K562 (cell line): ENCODE data around the gene MPND. TPM values are rescaled to one million over a fixed set of nuclear protein-coding genes. Genes with fewer than 3 reads are reported as not detected.
A peak's percentile ranks its signal among the peaks of the same experiment; 100 is the strongest.

Source experiments
- ATAC-seq: fragments of 200-7000 bp; cut with Tn5 transposase; 3 replicates; pipeline ENCODE4 v1.9.1; 2020; ENCODE audit warnings: moderate library complexity
- BruUV-seq: library from RNA; stranded (reverse); fragments of 400-500 nt; replicated peaks from 2 replicates; lab custom pipeline; 2021; lab: Mats Ljungman, UMichigan
- CTCF ChIA-PET: fragments of 300-600 bp; formaldehyde crosslinking; extraction: SDS; loops from one replicate; lab custom pipeline; 2021; ENCODE audit warnings: low intra/inter-chr PET ratio; lab: Yijun Ruan, JAX
- POLR2A ChIA-PET: fragments of 300-600, 350-650 bp; sonication (Branson Sonifier 250); formaldehyde crosslinking; extraction: SDS; loops from one replicate; lab custom pipeline; 2021; ENCODE audit warnings: antibody characterized with exemption, inconsistent platforms; lab: Yijun Ruan, JAX
- DNase-seq, 4 experiments: peaks; one replicate each; pipeline versions ENCODE4 v3.0.0 to v3.0.0-alpha.2; 2011 to 2018; ENCODE audit warnings: low spot score in 3 of 4, mixed read lengths in 3 of 4; ENCODE audit errors: extremely low read depth in 1 of 4
- FAIRE-seq: peaks from 2 replicates; lab custom pipeline; 2011; peaks lifted over from hg19 to GRCh38; lab: Jason Lieb, UNC
- H2AFZ ChIP-seq: 2 replicates; pipeline ENCODE4 v1.6.0; 2011; ENCODE audit warnings: low read depth, low read length, control low read depth, inconsistent platforms
- H3K27ac ChIP-seq: fragments of 200-600 bp; 3 replicates; pipeline ENCODE4 v1.8.0; 2011; ENCODE audit warnings: low read depth, mild to moderate bottlenecking, control low read depth, inconsistent platforms, low read length, moderate library complexity, mixed read lengths; ENCODE audit errors: extremely low read depth
- H3K27me3 ChIP-seq, 2 experiments: fragments of 300-600 bp in 1 of 2; 2 replicates in 1 of 2; 3 replicates in 1 of 2; pipeline versions ENCODE4 v1.6.0 to v1.8.0; 2011; ENCODE audit warnings: inconsistent platforms in 2 of 2, low read length in 2 of 2, mild to moderate bottlenecking in 1 of 2, mixed read lengths in 1 of 2, moderate library complexity in 1 of 2; ENCODE audit not compliant: control insufficient read depth in 2 of 2, insufficient read depth in 2 of 2
- H3K36me3 ChIP-seq: fragments of 300-600 bp; 3 replicates; pipeline ENCODE4 v1.8.0; 2011; ENCODE audit warnings: mild to moderate bottlenecking, low read length, inconsistent platforms; ENCODE audit not compliant: control insufficient read depth, insufficient read depth
- H3K4me1 ChIP-seq, 2 experiments: fragments of 200-600 bp in 1 of 2; replicated peaks in 1 of 2; 2 replicates in 1 of 2; 3 replicates in 1 of 2; pipeline versions ENCODE4 v1.5.1 to v1.8.0; 2011; ENCODE audit warnings: inconsistent platforms in 2 of 2, low read length in 2 of 2, mild to moderate bottlenecking in 1 of 2, mixed read lengths in 1 of 2, moderate library complexity in 1 of 2; ENCODE audit not compliant: control insufficient read depth in 2 of 2, insufficient read depth in 2 of 2
- H3K4me2 ChIP-seq: 2 replicates; pipeline ENCODE4 v1.6.1; 2011; ENCODE audit warnings: low read length, control low read depth, inconsistent platforms, mixed read lengths; ENCODE audit not compliant: insufficient read depth
- H3K4me3 ChIP-seq: fragments of 200-600 bp; sonication (generic), shearing (Covaris generic); 2 replicates; pipeline ENCODE4 v1.5.1; 2016; ENCODE audit warnings: control low read depth, inconsistent platforms
- H3K79me2 ChIP-seq: fragments of 200-600 bp; 3 replicates; pipeline ENCODE4 v1.8.0; 2011; ENCODE audit warnings: low read length, inconsistent platforms; ENCODE audit not compliant: control insufficient read depth, insufficient read depth
- H3K9ac ChIP-seq, 2 experiments: 2 replicates each; pipeline versions ENCODE4 v1.6.0 to v1.6.1; 2011; ENCODE audit warnings: low read depth in 2 of 2, low read length in 2 of 2, control low read depth in 1 of 2, inconsistent platforms in 1 of 2, mild to moderate bottlenecking in 1 of 2, mixed read lengths in 1 of 2; ENCODE audit not compliant: insufficient read depth in 1 of 2
- H3K9me1 ChIP-seq: one replicate; pipeline ENCODE4 v1.6.0; 2011; ENCODE audit warnings: inconsistent platforms, mild to moderate bottlenecking, low read length, moderate library complexity; ENCODE audit not compliant: control insufficient read depth, insufficient read depth
- H3K9me3 ChIP-seq: replicated peaks from 2 replicates; pipeline ENCODE4 v1.5.1; 2011; ENCODE audit warnings: low read depth, low read length, inconsistent platforms; ENCODE audit not compliant: control insufficient read depth, insufficient read depth
- H4K20me1 ChIP-seq: replicated peaks from 2 replicates; pipeline ENCODE4 v1.6.1; 2011; ENCODE audit warnings: low read length, inconsistent platforms, mixed read lengths; ENCODE audit not compliant: control insufficient read depth, insufficient read depth
- DPF2 ChIP-seq: fragments of 450-650 bp; IDR thresholded peaks from 2 replicates; pipeline ENCODE4 v1.6.1; 2016
- EGR1 ChIP-seq: fragments of 450-650 bp; conservative IDR thresholded peaks from 2 replicates; pipeline ENCODE4 v1.6.1; 2017; ENCODE audit warnings: mild to moderate bottlenecking
- FOS ChIP-seq: IDR thresholded peaks from 3 replicates; pipeline ENCODE4 v1.6.1; 2011; ENCODE audit not compliant: insufficient read length; ENCODE audit errors: extremely low read depth
- FOXK1 ChIP-seq: sonication (generic); formaldehyde crosslinking; IDR thresholded peaks from 2 replicates; pipeline ENCODE4 v1.8.0; 2022; ENCODE audit warnings: missing genetic modification reagents, mild to moderate bottlenecking, borderline replicate concordance
- HDAC2 ChIP-seq: fragments of 450-650 bp; IDR thresholded peaks from 2 replicates; pipeline ENCODE4 v1.6.1; 2016; ENCODE audit warnings: mild to moderate bottlenecking
- KLF16 ChIP-seq: IDR thresholded peaks from 2 replicates; pipeline ENCODE4 v1.6.1; 2016; ENCODE audit warnings: antibody characterized with exemption
- OTX1 ChIP-seq: fragments of 450-650 bp; formaldehyde crosslinking; IDR thresholded peaks from 2 replicates; pipeline ENCODE4 v1.4.0; 2022; ENCODE audit warnings: mild to moderate bottlenecking
- PCBP1 ChIP-seq: fragments of 200-400 bp; formaldehyde crosslinking; IDR thresholded peaks from 2 replicates; pipeline ENCODE4 v1.6.1; 2018; ENCODE audit warnings: mild to moderate bottlenecking, low read depth, low read length; ENCODE audit not compliant: poor library complexity, severe bottlenecking
- POLR3A ChIP-seq: IDR thresholded peaks from 2 replicates; pipeline ENCODE4 v1.6.1; 2011; ENCODE audit warnings: borderline replicate concordance, mild to moderate bottlenecking, moderate library complexity; ENCODE audit not compliant: insufficient read length, insufficient read depth; ENCODE audit errors: extremely low read depth
- PREB ChIP-seq: sonication (generic); formaldehyde crosslinking; IDR thresholded peaks from 2 replicates; pipeline ENCODE4 v1.8.1; 2023; ENCODE audit warnings: mild to moderate bottlenecking, missing genetic modification reagents
- RFX1 ChIP-seq: fragments of 450-650 bp; IDR thresholded peaks from 2 replicates; pipeline ENCODE4 v1.6.1; 2016; ENCODE audit warnings: mild to moderate bottlenecking, moderate library complexity
- RFX7 ChIP-seq: fragments of 250-450 bp; sonication (Bioruptor Pico); IDR thresholded peaks from 2 replicates; pipeline ENCODE4 v1.5.1; 2021; ENCODE audit warnings: mild to moderate bottlenecking
- SRSF9 ChIP-seq: fragments of 200-400 bp; formaldehyde crosslinking; IDR thresholded peaks from 2 replicates; pipeline ENCODE4 v1.6.1; 2017; ENCODE audit warnings: low read depth, low read length, borderline replicate concordance
- THRB ChIP-seq: fragments of 450-650 bp; formaldehyde crosslinking; conservative IDR thresholded peaks from 2 replicates; pipeline ENCODE4 v1.4.0; 2022; ENCODE audit warnings: mild to moderate bottlenecking, missing genetic modification characterization
- XRCC3 ChIP-seq: fragments of 450-650 bp; IDR thresholded peaks from 2 replicates; pipeline ENCODE4 v1.6.1; 2017; ENCODE audit warnings: mild to moderate bottlenecking, moderate library complexity
- ZFP1 ChIP-seq: fragments of 450-650 bp; formaldehyde crosslinking; IDR thresholded peaks from 2 replicates; pipeline ENCODE4 v1.4.0; 2020; ENCODE audit warnings: mild to moderate bottlenecking, mixed read lengths
- ZNF175 ChIP-seq: fragments of 200-800 bp; sonication (Bioruptor generic); IDR thresholded peaks from 2 replicates; pipeline ENCODE4 v1.6.1; 2016; ENCODE audit warnings: low read depth, mild to moderate bottlenecking, missing genetic modification characterization, missing compliant biosample characterization
- ZNF316 ChIP-seq: fragments of 450-650 bp; IDR thresholded peaks from 2 replicates; pipeline ENCODE4 v1.6.1; 2016
- ZNF586 ChIP-seq: fragments of 450-650 bp; formaldehyde crosslinking; conservative IDR thresholded peaks from 2 replicates; pipeline ENCODE4 v1.4.0; 2020; ENCODE audit warnings: mild to moderate bottlenecking, moderate library complexity
- WGBS: fragments of 100-300 bp; shearing (Covaris generic); methylation state at CpG from one replicate; pipeline ENCODE4 v1.1.6; 2016; ENCODE audit warnings: low coverage, mixed read lengths; ENCODE audit not compliant: insufficient coverage; ENCODE audit errors: missing lambda C conversion rate; 5-methylcytosine and 5-hydroxymethylcytosine counted together
- in situ Hi-C: fragments of 300-500 bp; cut with MboI; formaldehyde crosslinking; loops from 4 replicates; pipeline ENCODE4 v1.15.0; 2018; ENCODE audit warnings: inconsistent platforms, mixed read lengths
- intact Hi-C: fragments of 100-400 bp; cut with micrococcal nuclease; formaldehyde crosslinking; loops from 2 replicates; pipeline ENCODE4 v1.14.2; 2022
- polyA plus RNA-seq, 8 experiments: library from polyadenylated mRNA; depleted of rRNA in 4 of 8; stranded (reverse) in 5 of 8; unstranded in 3 of 8; fragments of >200 nt; fragmentation: Nextera tagmentation in 2 of 8; fragmentation: Illumina TruSeq in 1 of 8; extraction: Ambion mirVana in 2 of 8; extraction: Trizol in 1 of 8; gene quantifications; 2 replicates each; pipeline versions ENCODE4 v1.2.1 to v1.2.3, GENCODE V29; 2011 to 2014; ENCODE audit warnings: inconsistent platforms in 1 of 8, missing spikeins in 1 of 8
- total RNA-seq, 7 experiments: library from RNA; depleted of rRNA in 6 of 7; stranded (reverse); fragments of >200 nt in 6 of 7; fragmentation: Illumina TruSeq in 2 of 7; extraction: Trizol in 2 of 7; gene quantifications; 2 replicates each; pipeline versions ENCODE4 v1.2.1 to v1.2.3, GENCODE V29; 2011 to 2021; ENCODE audit warnings: low replicate concordance in 1 of 7

The MPND gene
- total and polyA plus RNA-seq, 9 of the 15 experiments (the other 6 are each of a cell fraction or from before 2014, with no cell fraction given): 0.25 to 14.0 (median 3.9) TPM

GRCh38 chr19:4385291-4386040 is 42.1 kb downstream of the MPND start:
- no peak for FAIRE-seq
- H3K36me3 ChIP-seq: peaks cover 68% of the 10 kb centered on the region; the same call in 2 of the 3 replicates
- no TSS peak for BruUV-seq
- POLR2A ChIA-PET: interaction anchor here (2.6 to 5.6 kb wide), 3 partner anchors 10 to 16 kb away, joined by 6 to 46 read pairs (median 37); partner anchors contain the start of gene CHAF1A
- H3K27me3 ChIP-seq: no peaks in the 10 kb centered on the region
- peaks cover 8% of the 10 kb centered on the region for H3K9me1 ChIP-seq
- H3K79me2 ChIP-seq: peaks cover 89% of the 10 kb centered on the region
- peaks cover 36% of the 10 kb centered on the region for H4K20me1 ChIP-seq
- no peak for DNase-seq
- H3K4me3 ChIP-seq: no peak overlapping the region
- peaks cover 19 to 59% of the 10 kb centered on the region in 2 experiments; a peak in 4 of 5 replicates for H3K4me1 ChIP-seq
- H3K27ac ChIP-seq: no peak overlapping the region
- intact Hi-C loops: no loop called here
- H3K4me2 ChIP-seq: no peak overlapping the region
- TF ChIP-seq ZFP1 (CRISPR knock-in tag) (no peak), XRCC3 (no peak), KLF16 (no peak), FOS (no peak), RFX7 (no peak), ZNF175 (no peak), EGR1 (no peak), OTX1 (CRISPR knock-in tag) (no peak), DPF2 (no peak), POLR3A (no peak), HDAC2 (no peak), SRSF9 (no peak), ZNF316 (no peak), ZNF586 (CRISPR knock-in tag) (no peak), PCBP1 (no peak), PREB (no peak), RFX1 (no peak), THRB (no peak), FOXK1 (CRISPR knock-in tag) (no peak)
- TF ChIP-seq, all 486 proteins: peak for 0
- Histone ChIP-seq H3K9ac (peak overlapping the region in 1 of 2 experiments; percentile 75; a peak in 1 of 4 replicates), H3K9me3 (no peaks in the 10 kb centered on the region), H2AFZ (no peak overlapping the region)
- 89% methylated on average over 15 of the region's 15 CpGs for WGBS
- CTCF ChIA-PET: no interaction called here
- ATAC-seq: no peak
- in situ Hi-C loops: no loop called here
